NT2/D1 (cell line): ENCODE results near the gene CELSR2.
"Not testable (repeated sequence)": the region's sequence is repeated elsewhere in the genome, so short reads cannot be mapped to it uniquely, and the experiment has no call there.

Experiments
- DNase-seq: peaks from one replicate; pipeline ENCODE4 v3.0.0-alpha.2; 2011; ENCODE audit warnings: low read depth, low spot score
- H3K27me3 ChIP-seq: 2 replicates; pipeline ENCODE4 v1.6.0; 2011; ENCODE audit warnings: mild to moderate bottlenecking; ENCODE audit not compliant: insufficient read length, insufficient read depth
- H3K36me3 ChIP-seq: 2 replicates; pipeline ENCODE4 v1.6.1; 2011; ENCODE audit warnings: mild to moderate bottlenecking, low read length, mixed read lengths; ENCODE audit not compliant: insufficient read depth, insufficient read length
- H3K4me1 ChIP-seq: 2 replicates; pipeline ENCODE4 v1.5.1; 2011; ENCODE audit not compliant: insufficient read depth, insufficient read length
- H3K4me3 ChIP-seq: 2 replicates; pipeline ENCODE4 v1.5.1; 2011; ENCODE audit warnings: low read depth; ENCODE audit not compliant: insufficient read length
- H3K9ac ChIP-seq: 2 replicates; pipeline ENCODE4 v1.6.0; 2011; ENCODE audit warnings: low read depth; ENCODE audit not compliant: insufficient read length
- H3K9me3 ChIP-seq: 2 replicates; pipeline ENCODE4 v1.5.1; 2011; ENCODE audit warnings: mild to moderate bottlenecking, low read length; ENCODE audit not compliant: insufficient read depth
- SUZ12 ChIP-seq: IDR thresholded peaks from 2 replicates; pipeline ENCODE4 v1.6.1; 2011; ENCODE audit not compliant: insufficient read length, insufficient read depth; ENCODE audit errors: extremely low read depth
- YY1 ChIP-seq: IDR thresholded peaks from 2 replicates; pipeline ENCODE4 v1.6.1; 2011; ENCODE audit not compliant: insufficient read length, insufficient read depth
- ZNF274 ChIP-seq: IDR thresholded peaks from 2 replicates; pipeline ENCODE4 v1.6.1; 2011; ENCODE audit warnings: mild to moderate bottlenecking, low read depth, low read length

CELSR2 gene

DNA sequence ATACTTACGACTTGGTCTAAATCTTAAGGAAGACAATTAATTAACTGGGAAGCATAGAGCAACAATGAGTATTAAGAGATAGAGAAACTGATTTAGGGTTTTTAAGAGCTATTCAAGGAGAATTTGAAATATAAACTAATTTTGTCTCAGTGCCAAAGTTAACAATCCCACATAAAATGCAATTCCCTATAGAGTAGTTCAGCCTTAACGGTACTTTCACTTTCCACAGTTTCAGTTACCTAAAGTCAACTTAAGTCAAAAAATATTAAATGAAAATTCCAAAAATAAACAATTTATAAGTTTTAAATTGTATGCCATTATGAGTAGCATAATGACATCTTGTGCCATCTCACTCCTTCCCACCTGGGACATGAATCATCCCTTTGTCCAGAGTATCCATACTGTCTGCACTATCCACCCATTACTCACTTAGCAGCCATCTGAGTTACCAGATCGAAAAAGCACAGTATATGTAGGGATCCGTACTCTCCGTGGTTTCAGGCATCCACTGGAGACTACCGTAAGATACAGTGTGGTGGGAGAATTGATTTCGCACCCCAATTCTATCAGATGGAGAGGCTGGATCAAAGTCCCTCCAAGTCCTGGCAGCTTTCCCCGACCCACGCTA, 40.4 kb upstream of the CELSR2 start:
- H3K4me3 ChIP-seq: no peak overlapping the region
- no peaks in the 10 kb centered on the region for H3K4me1 ChIP-seq
- no peak for TF ChIP-seq SUZ12
- no peak for TF ChIP-seq ZNF274
- TF ChIP-seq YY1: no peak
- no peaks in the 10 kb centered on the region for H3K9me3 ChIP-seq
- H3K9ac ChIP-seq: no peak overlapping the region
- H3K27me3 ChIP-seq: peaks cover 6% of the 10 kb centered on the region
- H3K36me3 ChIP-seq: no peaks in the 10 kb centered on the region
- DNase-seq: no peak

DNA sequence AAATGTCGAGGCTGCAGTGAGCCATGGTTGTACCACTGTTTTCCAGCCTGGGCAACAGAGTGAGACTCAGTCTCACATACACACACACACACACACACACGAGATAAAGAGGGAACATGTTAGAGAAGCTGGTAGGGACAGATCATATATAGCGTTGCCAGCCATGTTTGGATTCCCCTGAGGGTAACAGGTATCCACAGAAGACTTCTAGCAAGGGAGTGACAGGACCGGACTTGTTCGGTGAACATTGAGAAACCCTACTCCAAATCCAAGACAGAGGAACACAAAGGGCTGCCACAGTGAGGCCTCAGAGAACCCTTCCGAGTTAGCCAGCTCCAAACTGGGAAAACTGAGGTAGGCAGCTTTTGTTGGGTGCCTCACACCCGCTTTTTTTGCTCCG, 39.3 kb upstream of the CELSR2 start:
- TF ChIP-seq YY1 (no peak), ZNF274 (no peak), SUZ12 (no peak)

DNA sequence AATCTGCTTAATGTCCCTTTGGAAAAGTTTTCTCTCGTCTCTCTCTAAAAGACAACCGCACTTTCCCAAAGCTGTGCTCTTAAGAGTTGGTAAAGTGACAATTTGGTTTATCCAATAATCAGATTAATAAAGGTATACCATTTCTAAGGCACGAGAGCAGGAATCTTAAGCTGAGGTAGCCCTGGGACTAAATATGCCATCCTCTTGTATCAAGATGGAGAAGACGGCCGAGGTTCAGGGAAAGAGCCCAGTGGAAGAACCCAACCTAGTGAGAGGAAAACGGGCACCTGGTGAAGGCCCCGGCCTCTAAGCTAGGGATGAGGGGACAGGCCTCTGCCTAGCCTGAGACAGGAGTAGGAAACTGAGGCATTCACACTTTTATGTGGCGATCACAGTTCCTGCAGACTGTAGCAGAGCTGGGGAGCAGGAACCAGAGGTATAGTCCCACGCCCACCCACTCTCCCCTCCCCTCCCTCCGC, 36.0 kb upstream of the CELSR2 start:
- Histone ChIP-seq H3K27me3 (peaks cover 6% of the 10 kb centered on the region), H3K9ac (peak overlapping the region; percentile 44), H3K9me3 (no peaks in the 10 kb centered on the region), H3K4me3 (peak overlapping the region; percentile 100), H3K4me1 (no peaks in the 10 kb centered on the region), H3K36me3 (peaks cover 18% of the 10 kb centered on the region)
- DNase-seq: no peak
- TF ChIP-seq SUZ12 (no peak), ZNF274 (no peak), YY1 (no peak)

More for the DNA sequence above, 39.3 kb upstream of the CELSR2 start:
- Histone ChIP-seq H3K27me3 (peaks cover 6% of the 10 kb centered on the region), H3K9ac (no peak overlapping the region), H3K9me3 (no peaks in the 10 kb centered on the region), H3K4me1 (no peaks in the 10 kb centered on the region), H3K36me3 (peaks cover 3% of the 10 kb centered on the region), H3K4me3 (no peak overlapping the region)
- DNase-seq: no peak

- H3K36me3 ChIP-seq: peaks cover 20% of the 10 kb centered on the region
- H3K9ac ChIP-seq: peak within 1 kb of the TSS; percentile 99
- H3K4me3 ChIP-seq: peak within 1 kb of the TSS; percentile 100
- no peaks in the 10 kb centered on the region for H3K9me3 ChIP-seq
- TF ChIP-seq ZNF274: no peak
- TF ChIP-seq SUZ12: no peak
- no peak for TF ChIP-seq YY1
- peaks cover 6% of the 10 kb centered on the region for H3K27me3 ChIP-seq
- peak; percentile 74 for DNase-seq
- H3K4me1 ChIP-seq: no peaks in the 10 kb centered on the region
Observed at GRCh38 chr1:109213824-109214693, 35.3 kb upstream of the CELSR2 start, which contains the start of gene SARS1. Gene SARS1 (plus strand): TSS chr1:109213918. CDS start chr1:109213993, 75 bp downstream.

GRCh38 chr1:109214695-109215623, 34.4 kb upstream of the CELSR2 start:
- peaks cover 23% of the 10 kb centered on the region for H3K36me3 ChIP-seq
- TF ChIP-seq SUZ12 (no peak), YY1 (no peak), ZNF274 (no peak)
- no peaks in the 10 kb centered on the region for H3K4me1 ChIP-seq
- no peaks in the 10 kb centered on the region for H3K9me3 ChIP-seq
- DNase-seq: no peak
- no peaks in the 10 kb centered on the region for H3K27me3 ChIP-seq
- H3K9ac ChIP-seq: peak overlapping the region; percentile 99
- peak overlapping the region; percentile 100 for H3K4me3 ChIP-seq

DNA sequence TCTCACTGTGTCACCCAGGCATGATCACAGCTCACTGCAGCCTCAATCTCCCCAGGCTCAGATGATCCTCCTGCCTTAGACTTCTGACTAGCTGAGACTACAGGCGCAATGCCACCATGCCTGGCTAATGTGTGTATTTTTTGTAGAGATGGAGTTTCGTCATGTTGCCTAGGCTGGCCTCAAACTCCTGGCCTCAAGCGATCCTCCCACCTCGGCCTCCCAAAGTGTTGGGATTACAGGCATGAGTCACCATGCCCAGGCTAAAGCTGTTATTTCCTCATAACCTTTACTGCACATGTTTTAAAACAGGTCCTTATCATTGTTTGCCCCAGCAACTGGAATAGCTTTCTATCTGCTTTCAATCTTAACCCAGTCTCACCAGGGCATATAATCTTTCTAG, 32.7 kb upstream of the CELSR2 start:
- Histone ChIP-seq H3K9me3 (no peaks in the 10 kb centered on the region), H3K9ac (no peak overlapping the region), H3K36me3 (peaks cover 23% of the 10 kb centered on the region), H3K4me3 (no peak overlapping the region), H3K4me1 (no peaks in the 10 kb centered on the region), H3K27me3 (no peaks in the 10 kb centered on the region)
- no peak for DNase-seq
- TF ChIP-seq SUZ12 (no peak), ZNF274 (no peak), YY1 (no peak)

GRCh38 chr1:109218516-109218915, 30.8 kb upstream of the CELSR2 start:
- peaks cover 26% of the 10 kb centered on the region for H3K36me3 ChIP-seq
- DNase-seq: no peak
- H3K9me3 ChIP-seq: no peaks in the 10 kb centered on the region
- TF ChIP-seq SUZ12 (no peak), ZNF274 (no peak), YY1 (no peak)
- no peaks in the 10 kb centered on the region for H3K4me1 ChIP-seq
- H3K4me3 ChIP-seq: no peak overlapping the region
- H3K9ac ChIP-seq: no peak overlapping the region
- H3K27me3 ChIP-seq: no peaks in the 10 kb centered on the region

- H3K4me3 ChIP-seq, H3K27me3 ChIP-seq, H3K4me1 ChIP-seq, DNase-seq, H3K9me3 ChIP-seq, H3K9ac ChIP-seq: not testable (repeated sequence)
- peaks cover 28% of the 10 kb centered on the region for H3K36me3 ChIP-seq
Observed at GRCh38 chr1:109221201-109221600, 28.1 kb upstream of the CELSR2 start.
